MM.1S (cell line): ENCODE measurements around the gene POLR2F.
"Not testable (repeated sequence)": the region's sequence is repeated elsewhere in the genome, so short reads cannot be mapped to it uniquely, and the experiment has no call there.

ENCODE experiments used
- DNase-seq: peaks from one replicate; pipeline ENCODE4 v3.0.0-alpha.2; 2015
- H2AFZ ChIP-seq: fragments of 300-600 bp; sonication (generic); 2 replicates; pipeline ENCODE4 v1.6.0; 2016; ENCODE audit warnings: antibody characterized with exemption, low read length
- H3F3A ChIP-seq: fragments of 300-600 bp; sonication (generic); 2 replicates; pipeline ENCODE4 v1.6.1; 2016; ENCODE audit warnings: mild to moderate bottlenecking, antibody characterized with exemption, low read length, moderate library complexity, mixed read lengths; ENCODE audit not compliant: insufficient read depth
- H3K27ac ChIP-seq: fragments of 300-600 bp; sonication (generic); 2 replicates; pipeline ENCODE4 v1.5.1; 2016; ENCODE audit warnings: mild to moderate bottlenecking, low read length
- H3K27me3 ChIP-seq: fragments of 300-600 bp; sonication (generic); replicated peaks from 2 replicates; pipeline ENCODE4 v1.6.0; 2016; ENCODE audit warnings: low read length; ENCODE audit not compliant: insufficient read depth
- H3K36me3 ChIP-seq: fragments of 300-600 bp; sonication (generic); replicated peaks from 2 replicates; pipeline ENCODE4 v1.6.1; 2016; ENCODE audit warnings: mild to moderate bottlenecking, low read length, mixed read lengths; ENCODE audit not compliant: insufficient read depth
- H3K4me1 ChIP-seq: fragments of 300-600 bp; sonication (generic); 2 replicates; pipeline ENCODE4 v1.6.1; 2016; ENCODE audit warnings: low read length, mixed read lengths
- H3K4me2 ChIP-seq: fragments of 300-600 bp; sonication (generic); 2 replicates; pipeline ENCODE4 v1.6.0; 2016; ENCODE audit warnings: low read depth, low read length
- H3K4me3 ChIP-seq: fragments of 300-600 bp; sonication (generic); 2 replicates; pipeline ENCODE4 v1.5.1; 2016; ENCODE audit warnings: low read length, mixed read lengths
- H3K79me2 ChIP-seq: fragments of 300-600 bp; sonication (generic); 2 replicates; pipeline ENCODE4 v1.6.1; 2016; ENCODE audit warnings: mixed run types, low read length, mixed read lengths
- H3K9ac ChIP-seq: fragments of 300-600 bp; sonication (generic); 2 replicates; pipeline ENCODE4 v1.6.1; 2016; ENCODE audit warnings: low read length, mixed read lengths
- H3K9me2 ChIP-seq: fragments of 300-600 bp; sonication (generic); replicated peaks from 2 replicates; pipeline ENCODE4 v1.6.1; 2016; ENCODE audit warnings: mild to moderate bottlenecking, low read length, mixed read lengths; ENCODE audit not compliant: insufficient read depth
- H3K9me3 ChIP-seq: fragments of 300-600 bp; sonication (generic); replicated peaks from 2 replicates; pipeline ENCODE4 v1.6.1; 2016; ENCODE audit warnings: mild to moderate bottlenecking, low read length, mixed read lengths; ENCODE audit not compliant: insufficient read depth
- H4K20me1 ChIP-seq: fragments of 300-600 bp; sonication (generic); 2 replicates; pipeline ENCODE4 v1.6.1; 2016; ENCODE audit warnings: mild to moderate bottlenecking, low read length, moderate library complexity, mixed read lengths; ENCODE audit not compliant: insufficient read depth
- EZH2 ChIP-seq: fragments of 300-600 bp; sonication (generic); optimal IDR thresholded peaks from 2 replicates; pipeline ENCODE3; 2017; ENCODE audit warnings: low read depth, mild to moderate bottlenecking, antibody characterized with exemption, low read length, mixed read lengths
- EZH2phosphoT487 ChIP-seq: fragments of 300-600 bp; sonication (generic); IDR thresholded peaks from 2 replicates; pipeline ENCODE4 v1.6.1; 2018; ENCODE audit warnings: antibody characterized with exemption, low read length
- TF ChIP-seq, protein P1 (sequence below): fragments of 300-600 bp; sonication (generic); IDR thresholded peaks from 2 replicates; pipeline ENCODE4 v1.5.1; 2016; ENCODE audit warnings: antibody characterized with exemption, low read length, mixed read lengths

POLR2F gene

DNA sequence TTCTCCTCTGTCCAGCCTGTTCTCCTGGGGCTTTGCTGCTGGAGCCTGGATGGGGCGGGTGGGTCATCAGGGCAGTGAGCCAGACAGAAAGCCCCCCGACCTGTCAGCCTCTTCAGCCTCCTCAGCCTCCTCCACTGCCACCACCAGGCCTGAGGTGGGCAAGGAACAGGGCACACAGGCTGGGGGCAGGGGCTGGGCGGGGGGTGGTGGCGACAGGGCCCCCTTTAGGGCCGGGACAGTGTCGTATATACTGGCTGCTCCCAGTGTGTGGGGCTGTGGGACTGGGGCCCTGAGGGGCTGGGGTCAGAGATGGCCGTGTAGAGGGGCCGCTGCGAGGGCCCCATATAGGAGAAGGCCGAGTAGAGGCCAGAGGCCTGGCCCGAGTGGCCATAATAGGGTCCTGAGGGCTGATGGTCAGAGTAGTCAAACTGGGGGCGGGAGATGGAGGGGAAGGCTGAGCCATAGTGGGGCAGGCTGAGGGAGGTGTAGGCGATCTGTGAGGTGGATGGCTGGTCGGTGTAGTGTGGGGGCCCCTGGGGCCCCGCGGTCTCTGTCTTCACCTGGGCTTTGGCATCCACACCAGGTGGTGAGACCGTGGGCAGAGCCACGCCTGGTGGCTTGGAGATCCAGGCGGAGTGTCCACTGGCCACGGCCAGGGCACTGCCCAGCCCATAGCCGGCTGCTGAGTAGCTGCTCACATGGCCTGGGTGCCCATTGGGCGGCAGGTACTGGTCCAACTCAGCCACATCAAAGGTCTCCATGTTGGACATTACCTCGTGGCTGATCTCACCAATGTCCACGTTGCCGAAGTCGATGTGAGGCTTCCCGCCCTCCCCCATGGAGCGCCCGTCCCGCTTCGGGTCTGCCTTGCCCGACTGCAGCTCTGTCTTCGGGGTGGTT lies 20.0 kb downstream of the POLR2F start:
- Histone ChIP-seq H4K20me1 (no peaks in the 10 kb centered on the region), H3K36me3 (no peaks in the 10 kb centered on the region), H3K4me3 (no peak overlapping the region), H3F3A (no peaks in the 10 kb centered on the region), H3K9ac (no peak overlapping the region), H3K4me2 (no peak overlapping the region), H3K27me3 (no peaks in the 10 kb centered on the region), H3K9me2 (no peaks in the 10 kb centered on the region), H3K4me1 (no peaks in the 10 kb centered on the region), H3K9me3 (no peaks in the 10 kb centered on the region), H2AFZ (no peak overlapping the region), H3K79me2 (no peaks in the 10 kb centered on the region), H3K27ac (no peak overlapping the region)
- no peak for DNase-seq
- TF ChIP-seq, protein P1, sequence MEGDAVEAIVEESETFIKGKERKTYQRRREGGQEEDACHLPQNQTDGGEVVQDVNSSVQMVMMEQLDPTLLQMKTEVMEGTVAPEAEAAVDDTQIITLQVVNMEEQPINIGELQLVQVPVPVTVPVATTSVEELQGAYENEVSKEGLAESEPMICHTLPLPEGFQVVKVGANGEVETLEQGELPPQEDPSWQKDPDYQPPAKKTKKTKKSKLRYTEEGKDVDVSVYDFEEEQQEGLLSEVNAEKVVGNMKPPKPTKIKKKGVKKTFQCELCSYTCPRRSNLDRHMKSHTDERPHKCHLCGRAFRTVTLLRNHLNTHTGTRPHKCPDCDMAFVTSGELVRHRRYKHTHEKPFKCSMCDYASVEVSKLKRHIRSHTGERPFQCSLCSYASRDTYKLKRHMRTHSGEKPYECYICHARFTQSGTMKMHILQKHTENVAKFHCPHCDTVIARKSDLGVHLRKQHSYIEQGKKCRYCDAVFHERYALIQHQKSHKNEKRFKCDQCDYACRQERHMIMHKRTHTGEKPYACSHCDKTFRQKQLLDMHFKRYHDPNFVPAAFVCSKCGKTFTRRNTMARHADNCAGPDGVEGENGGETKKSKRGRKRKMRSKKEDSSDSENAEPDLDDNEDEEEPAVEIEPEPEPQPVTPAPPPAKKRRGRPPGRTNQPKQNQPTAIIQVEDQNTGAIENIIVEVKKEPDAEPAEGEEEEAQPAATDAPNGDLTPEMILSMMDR, result no peak
- TF ChIP-seq EZH2phosphoT487 (no peak), EZH2 (no peak)

- no peak overlapping the region for H3K27ac ChIP-seq
- H3K9ac ChIP-seq, result no peak overlapping the region
- no peaks in the 10 kb centered on the region for H3K9me3 ChIP-seq
- no peak overlapping the region for H3K4me3 ChIP-seq
- no peaks in the 10 kb centered on the region for H3K4me1 ChIP-seq
- H3K36me3 ChIP-seq, result no peaks in the 10 kb centered on the region
- no peak overlapping the region for H2AFZ ChIP-seq
- H4K20me1 ChIP-seq, result no peaks in the 10 kb centered on the region
- no peak overlapping the region for H3K4me2 ChIP-seq
- no peaks in the 10 kb centered on the region for H3K9me2 ChIP-seq
- no peaks in the 10 kb centered on the region for H3F3A ChIP-seq
- TF ChIP-seq, protein P1, result no peak
- no peak for TF ChIP-seq EZH2phosphoT487
- no peak for TF ChIP-seq EZH2
- H3K27me3 ChIP-seq, result no peaks in the 10 kb centered on the region
- no peak for DNase-seq
- H3K79me2 ChIP-seq, result no peaks in the 10 kb centered on the region
These were observed 21.7 kb downstream of the POLR2F start for GRCh38 chr22:37975153-37975552.

DNA sequence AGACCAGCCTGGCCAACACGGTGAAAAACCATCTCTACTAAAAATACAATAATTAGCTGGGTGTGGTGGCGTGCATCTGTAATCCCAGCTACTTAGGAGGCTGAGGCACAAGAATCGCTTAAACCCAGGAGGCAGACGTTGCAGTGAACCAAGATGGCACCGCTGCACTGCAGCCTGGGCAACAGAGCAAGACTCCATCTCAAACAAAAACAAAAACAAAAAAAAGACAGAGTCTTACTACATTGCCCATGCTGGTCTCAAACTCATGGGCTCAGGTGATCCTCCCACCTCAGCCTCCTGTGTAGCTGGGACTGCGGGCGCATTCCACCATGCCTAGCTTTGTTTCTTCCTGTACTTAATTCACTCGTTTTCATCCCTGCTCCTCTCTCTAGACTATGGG lies 22.5 kb downstream of the POLR2F start:
- not testable (repeated sequence) for H3K9ac ChIP-seq, H3K27ac ChIP-seq, H3K9me2 ChIP-seq, H3K4me2 ChIP-seq, H3K27me3 ChIP-seq, H3K4me3 ChIP-seq, H3K79me2 ChIP-seq, H2AFZ ChIP-seq, DNase-seq, H4K20me1 ChIP-seq, H3F3A ChIP-seq, H3K4me1 ChIP-seq, H3K36me3 ChIP-seq, H3K9me3 ChIP-seq

- no peaks in the 10 kb centered on the region for H4K20me1 ChIP-seq
- H3K36me3 ChIP-seq, result no peaks in the 10 kb centered on the region
- H3K4me3 ChIP-seq, result no peak overlapping the region
- H3K27me3 ChIP-seq, result no peaks in the 10 kb centered on the region
- H2AFZ ChIP-seq, result no peak overlapping the region
- H3K4me1 ChIP-seq, result no peaks in the 10 kb centered on the region
- H3K4me2 ChIP-seq, result no peak overlapping the region
- no peaks in the 10 kb centered on the region for H3K9me3 ChIP-seq
- DNase-seq, result no peak
- no peaks in the 10 kb centered on the region for H3K9me2 ChIP-seq
- H3K9ac ChIP-seq, result no peak overlapping the region
- H3K27ac ChIP-seq, result no peak overlapping the region
- H3K79me2 ChIP-seq, result no peaks in the 10 kb centered on the region
- TF ChIP-seq, protein P1, result no peak
- TF ChIP-seq EZH2phosphoT487 (no peak), EZH2 (no peak)
- no peaks in the 10 kb centered on the region for H3F3A ChIP-seq
These were observed 23.0 kb downstream of the POLR2F start for GRCh38 chr22:37976547-37976946.
